Kidney epithelial cell (primary cell): ENCODE data around the gene SLCO2B1. TPM values are rescaled to one million over a fixed set of nuclear protein-coding genes. Genes with fewer than 3 reads are reported as not detected.
A peak's percentile ranks its signal among the peaks of the same experiment; 100 is the strongest.

Experiments used
- DNase-seq: peaks from one replicate; pipeline ENCODE4 v3.0.0-alpha.2; 2010; ENCODE audit warnings: low read depth
- H3K27me3 ChIP-seq: 2 replicates; pipeline ENCODE4 v1.6.0; 2011; ENCODE audit warnings: low read length; ENCODE audit not compliant: control insufficient read depth, insufficient read depth
- H3K36me3 ChIP-seq: 2 replicates; pipeline ENCODE4 v1.5.1; 2011; ENCODE audit warnings: low read length; ENCODE audit not compliant: control insufficient read depth, insufficient read depth
- H3K4me3 ChIP-seq: 2 replicates; pipeline ENCODE4 v1.5.1; 2011; ENCODE audit warnings: low read depth, mild to moderate bottlenecking, control low read depth, low read length
- CTCF ChIP-seq: IDR thresholded peaks from 2 replicates; pipeline ENCODE4 v1.5.1; 2011; ENCODE audit warnings: mild to moderate bottlenecking, moderate library complexity, low read length, control low read depth, inconsistent platforms; ENCODE audit not compliant: insufficient read depth, poor library complexity, severe bottlenecking
- total RNA-seq: library from RNA; depleted of rRNA; stranded (reverse); fragments of >200 nt; gene quantifications from 2 replicates; pipeline ENCODE4 v1.2.3, GENCODE V29; 2015

The SLCO2B1 gene
- total RNA-seq, 1 donor from 2014 or later: 1.7 TPM

GRCh38 chr11:75233754-75234172, 82.9 kb downstream of the SLCO2B1 start:
- TF ChIP-seq CTCF: no peak
- peaks cover 18% of the 10 kb centered on the region for H3K27me3 ChIP-seq
- peak; percentile 19 for DNase-seq
- H3K4me3 ChIP-seq: no peak overlapping the region
- H3K36me3 ChIP-seq: no peaks in the 10 kb centered on the region

DNA sequence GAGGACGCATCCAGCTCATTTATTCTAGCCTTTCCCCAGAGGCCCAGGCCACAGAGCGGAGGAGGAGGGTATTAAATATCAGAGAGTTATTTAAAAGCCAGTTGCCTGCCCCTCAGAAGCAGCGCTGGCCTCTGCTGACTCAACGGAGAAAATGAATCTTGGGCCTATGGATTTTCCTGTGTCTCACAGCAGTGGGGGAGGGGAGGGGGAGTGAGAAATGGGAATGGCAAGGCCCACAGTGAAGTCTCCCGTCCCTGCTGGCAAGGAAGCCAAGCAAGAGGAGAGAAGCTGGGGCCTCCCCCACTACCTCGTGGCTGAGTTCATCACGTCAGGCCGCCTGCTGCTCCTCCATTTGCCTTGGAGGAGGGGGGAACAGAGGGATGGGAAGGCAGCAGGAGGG, 85.2 kb downstream of the SLCO2B1 start:
- Histone ChIP-seq H3K36me3 (no peaks in the 10 kb centered on the region), H3K27me3 (peaks cover 34% of the 10 kb centered on the region), H3K4me3 (no peak overlapping the region)
- no peak for DNase-seq
- TF ChIP-seq CTCF: no peak

- H3K27me3 ChIP-seq: peaks cover 37% of the 10 kb centered on the region
- no peak for DNase-seq
- H3K36me3 ChIP-seq: no peaks in the 10 kb centered on the region
- TF ChIP-seq CTCF: no peak
- no peak overlapping the region for H3K4me3 ChIP-seq
These were observed 86.1 kb downstream of the SLCO2B1 start for GRCh38 chr11:75237050-75237449.

DNA sequence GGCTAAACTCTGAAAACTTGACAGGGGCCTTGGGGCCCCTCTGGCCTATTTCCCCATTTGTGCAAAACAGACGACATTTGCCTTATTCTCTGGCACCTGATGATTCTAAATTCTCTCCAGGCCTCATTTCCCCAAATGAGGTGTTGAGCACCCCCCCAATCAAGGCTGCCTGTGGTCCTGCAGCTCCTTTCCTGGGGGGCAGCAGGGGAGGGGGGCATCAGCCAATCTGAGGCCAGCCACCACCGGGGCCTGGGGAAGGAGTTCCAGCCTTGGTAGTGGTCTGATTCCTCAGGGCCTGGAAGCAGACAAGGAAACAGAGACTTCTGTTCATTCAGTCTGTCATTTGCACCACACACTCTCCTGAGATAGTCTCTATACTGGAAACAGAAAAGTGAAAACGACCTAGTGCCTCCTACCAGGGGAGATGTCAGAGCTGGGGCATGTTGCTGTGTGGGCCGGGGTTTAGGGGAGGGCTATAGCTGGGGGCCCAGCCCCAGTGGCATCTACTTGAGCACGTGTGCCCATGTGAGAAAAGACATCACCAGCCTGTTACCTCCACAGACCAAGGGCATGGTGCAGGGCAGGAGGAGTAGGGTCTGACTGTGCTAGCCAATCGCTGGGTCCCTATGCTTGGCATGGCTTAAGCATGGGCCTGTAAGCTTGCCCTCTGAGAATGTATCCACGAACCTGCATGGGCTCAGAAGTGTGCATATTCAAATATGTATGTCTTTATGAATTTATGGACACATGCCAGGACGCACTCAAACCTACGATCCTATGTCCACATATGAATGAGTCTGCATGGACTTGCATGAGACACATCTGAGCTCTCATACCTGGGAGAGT, 87.9 kb downstream of the SLCO2B1 start:
- peaks cover 55% of the 10 kb centered on the region for H3K27me3 ChIP-seq
- TF ChIP-seq CTCF: no peak

DNA sequence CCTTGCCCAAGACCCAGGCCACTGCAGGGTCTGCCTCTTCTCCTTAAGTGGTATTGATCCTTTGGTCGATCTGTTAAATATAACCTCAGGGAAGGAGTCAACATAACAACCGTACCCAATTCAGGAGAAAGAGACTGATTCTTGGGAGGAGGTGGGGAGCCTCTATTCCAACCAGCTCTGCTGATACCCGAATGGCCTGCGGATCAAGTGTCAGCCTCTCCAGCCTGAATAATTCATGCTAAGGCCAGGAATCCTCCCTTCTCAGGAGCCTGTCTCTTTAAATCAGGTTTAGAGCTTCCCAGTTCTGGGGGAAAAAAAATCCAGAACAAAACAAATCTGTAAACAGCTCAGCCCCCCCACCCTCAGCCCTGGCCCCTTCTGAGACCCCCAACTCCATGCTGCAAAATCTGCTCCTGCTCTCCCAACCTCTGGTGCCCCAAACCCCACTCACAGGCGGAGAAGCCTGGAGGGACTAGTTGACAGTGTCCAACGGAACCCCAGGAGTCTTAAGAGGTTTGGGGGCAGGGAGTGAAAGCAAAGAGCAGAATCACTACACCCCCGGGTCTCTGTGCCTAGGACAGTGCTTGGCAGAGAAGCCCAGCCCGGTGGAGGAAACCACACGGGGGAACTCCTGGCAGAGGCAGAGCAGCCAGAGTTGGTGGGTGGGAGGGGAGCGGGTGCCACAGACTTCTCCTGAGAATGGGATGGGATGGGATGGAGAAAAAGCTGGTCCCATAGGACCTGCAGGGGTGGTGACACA, 88.8 kb downstream of the SLCO2B1 start:
- Histone ChIP-seq H3K4me3 (no peak overlapping the region), H3K27me3 (peaks cover 62% of the 10 kb centered on the region), H3K36me3 (no peaks in the 10 kb centered on the region)
- no peak for DNase-seq
- TF ChIP-seq CTCF: no peak

More for the DNA sequence above, 87.9 kb downstream of the SLCO2B1 start:
- Histone ChIP-seq H3K4me3 (no peak overlapping the region), H3K36me3 (no peaks in the 10 kb centered on the region)
- no peak for DNase-seq
